ENCODE data around the gene TTC7B.

TTC7B gene

GRCh38 chr14:90853116-90853515, 36.9 kb upstream of the TTC7B start:
- no peak overlapping the region for H3K4me2 ChIP-seq (ENCODE audit: low read length)
- no peak overlapping the region for H3K9ac ChIP-seq
- no peak for TF ChIP-seq CTCF (IDR thresholded peaks at IDR 0.05)
- H3K27me3 ChIP-seq (ENCODE audit: control insufficient read depth, insufficient read depth, low read length), result no peaks in the 10 kb centered on the region
- no peak overlapping the region for H3K27ac ChIP-seq
- H3K36me3 ChIP-seq (ENCODE audit: control insufficient read depth, insufficient read depth, low read length), result no peaks in the 10 kb centered on the region
- no peaks in the 10 kb centered on the region for H3K4me1 ChIP-seq
- H3K4me3 ChIP-seq (ENCODE audit: low read depth, low read length), result no peak overlapping the region
- no peak overlapping the region for H2AFZ ChIP-seq
- H3K79me2 ChIP-seq, result no peaks in the 10 kb centered on the region
- H3K9me3 ChIP-seq (ENCODE audit: control insufficient read depth, low read length), result no peaks in the 10 kb centered on the region

- no peaks in the 10 kb centered on the region for H3K36me3 ChIP-seq (ENCODE audit: control insufficient read depth, insufficient read depth, low read length)
- H3K79me2 ChIP-seq, result no peaks in the 10 kb centered on the region
- H3K4me3 ChIP-seq (ENCODE audit: low read depth, low read length), result no peak overlapping the region
- no peaks in the 10 kb centered on the region for H3K27me3 ChIP-seq (ENCODE audit: control insufficient read depth, insufficient read depth, low read length)
- no peak overlapping the region for H3K4me2 ChIP-seq (ENCODE audit: low read length)
- H3K9me3 ChIP-seq (ENCODE audit: control insufficient read depth, low read length), result no peaks in the 10 kb centered on the region
- no peaks in the 10 kb centered on the region for H3K4me1 ChIP-seq
- H2AFZ ChIP-seq, result no peak overlapping the region
- no peak for TF ChIP-seq CTCF (IDR thresholded peaks at IDR 0.05)
- H3K9ac ChIP-seq, result no peak overlapping the region
- no peak overlapping the region for H3K27ac ChIP-seq
Measured at GRCh38 chr14:90851327-90852036, 35.3 kb upstream of the TTC7B start.

- Histone ChIP-seq H3K4me2 (ENCODE audit: low read length) (no peak overlapping the region), H3K4me3 (ENCODE audit: low read depth, low read length) (no peak overlapping the region), H3K9me3 (ENCODE audit: control insufficient read depth, low read length) (no peaks in the 10 kb centered on the region), H2AFZ (no peak overlapping the region), H3K4me1 (no peaks in the 10 kb centered on the region), H3K36me3 (ENCODE audit: control insufficient read depth, insufficient read depth, low read length) (no peaks in the 10 kb centered on the region), H3K79me2 (no peaks in the 10 kb centered on the region), H3K9ac (no peak overlapping the region), H3K27me3 (ENCODE audit: control insufficient read depth, insufficient read depth, low read length) (no peaks in the 10 kb centered on the region), H3K27ac (no peak overlapping the region)
- TF ChIP-seq CTCF (IDR thresholded peaks at IDR 0.05), result no peak
Measured at GRCh38 chr14:90850487-90850886, 34.3 kb upstream of the TTC7B start.

- Histone ChIP-seq H3K9ac (no peak overlapping the region), H3K4me3 (ENCODE audit: low read depth, low read length) (no peak overlapping the region), H3K27ac (no peak overlapping the region), H3K4me1 (no peaks in the 10 kb centered on the region), H2AFZ (no peak overlapping the region), H3K27me3 (ENCODE audit: control insufficient read depth, insufficient read depth, low read length) (no peaks in the 10 kb centered on the region), H3K4me2 (ENCODE audit: low read length) (no peak overlapping the region), H3K9me3 (ENCODE audit: control insufficient read depth, low read length) (no peaks in the 10 kb centered on the region), H3K36me3 (ENCODE audit: control insufficient read depth, insufficient read depth, low read length) (no peaks in the 10 kb centered on the region), H3K79me2 (no peaks in the 10 kb centered on the region)
- TF ChIP-seq CTCF (IDR thresholded peaks at IDR 0.05), result no peak
Measured at GRCh38 chr14:90849787-90850444, 33.7 kb upstream of the TTC7B start.

All from parathyroid adenoma (tissue), 2 donors.